ENCODE measurements around the gene GNPDA2.
"Not testable (repeated sequence)": the region's sequence is repeated elsewhere in the genome, so short reads cannot be mapped to it uniquely, and the experiment has no call there.

Gene GNPDA2

GRCh38 chr4:44726038-44726871, at the start of gene GNPDA2:
Gene GNPDA2 (minus strand): TSS chr4:44726556. CDS start chr4:44722207, 4,349 bp downstream.
- DNase-seq (ENCODE audit: low spot score): peak; percentile 92

- DNase-seq (ENCODE audit: low spot score): no peak
Measured at GRCh38 chr4:44772340-44772739, 46.0 kb upstream of the GNPDA2 start.

- no peak for DNase-seq (ENCODE audit: low spot score)
Measured at GRCh38 chr4:44771789-44772188, 45.4 kb upstream of the GNPDA2 start.

- no peak for DNase-seq (ENCODE audit: low spot score)
Measured at GRCh38 chr4:44766453-44766852, 40.1 kb upstream of the GNPDA2 start.

GRCh38 chr4:44765116-44765515, 38.8 kb upstream of the GNPDA2 start:
- DNase-seq (ENCODE audit: low spot score): no peak

GRCh38 chr4:44761306-44761705, 35.0 kb upstream of the GNPDA2 start:
- DNase-seq (ENCODE audit: low spot score): no peak

GRCh38 chr4:44760142-44760898, 34.0 kb upstream of the GNPDA2 start:
- DNase-seq (ENCODE audit: low spot score): peak; percentile 35

GRCh38 chr4:44756559-44756958, 30.2 kb upstream of the GNPDA2 start:
- DNase-seq (ENCODE audit: low spot score): no peak

GRCh38 chr4:44740201-44740600, 13.8 kb upstream of the GNPDA2 start:
- no peak for DNase-seq (ENCODE audit: low spot score)

- DNase-seq (ENCODE audit: low spot score): no peak
Measured at GRCh38 chr4:44738615-44739014, 12.3 kb upstream of the GNPDA2 start.

GRCh38 chr4:44736900-44737299, 10.5 kb upstream of the GNPDA2 start:
- no peak for DNase-seq (ENCODE audit: low spot score)

GRCh38 chr4:44728694-44729093, 2.3 kb upstream of the GNPDA2 start:
- not testable (repeated sequence) for DNase-seq (ENCODE audit: low spot score)

- DNase-seq (ENCODE audit: low spot score): no peak
Measured at GRCh38 chr4:44727471-44727870, 1.1 kb upstream of the GNPDA2 start.

- no peak for DNase-seq (ENCODE audit: low spot score)
Measured at GRCh38 chr4:44725726-44726037, 674 bp downstream of the GNPDA2 start.

- DNase-seq (ENCODE audit: low spot score): no peak
Measured at GRCh38 chr4:44725166-44725565, 1.2 kb downstream of the GNPDA2 start.

GRCh38 chr4:44722001-44722400, 4.4 kb downstream of the GNPDA2 start:
- no peak for DNase-seq (ENCODE audit: low spot score)

GRCh38 chr4:44720371-44720770, 6.0 kb downstream of the GNPDA2 start:
- DNase-seq (ENCODE audit: low spot score): no peak

- DNase-seq (ENCODE audit: low spot score): no peak
Measured at GRCh38 chr4:44716597-44716996, 9.8 kb downstream of the GNPDA2 start.

GRCh38 chr4:44713125-44713524, 13.2 kb downstream of the GNPDA2 start:
- DNase-seq (ENCODE audit: low spot score): no peak

GRCh38 chr4:44704673-44705072, 21.7 kb downstream of the GNPDA2 start:
- DNase-seq (ENCODE audit: low spot score): no peak

GRCh38 chr4:44701037-44701436, 25.3 kb downstream of the GNPDA2 start:
- DNase-seq (ENCODE audit: low spot score): no peak

- no peak for DNase-seq (ENCODE audit: low spot score)
Measured at GRCh38 chr4:44700427-44700826, 25.9 kb downstream of the GNPDA2 start.

GRCh38 chr4:44684648-44685047, 41.7 kb downstream of the GNPDA2 start:
- DNase-seq (ENCODE audit: low spot score): no peak

GRCh38 chr4:44679060-44679459, 47.3 kb downstream of the GNPDA2 start:
- no peak for DNase-seq (ENCODE audit: low spot score)

Data from LoVo (cell line).